K562 (cell line): Measurements from ENCODE around the gene VKORC1. TPM values are rescaled to one million over a fixed set of nuclear protein-coding genes. Genes with fewer than 3 reads are reported as not detected.

Experiments used
- C11orf30 ChIP-seq: fragments of 450-650 bp; IDR thresholded peaks from 2 replicates; pipeline ENCODE4 v1.6.1; 2016; ENCODE audit warnings: low read depth, mild to moderate bottlenecking
- CBFA2T3 ChIP-seq: fragments of 450-650 bp; IDR thresholded peaks from 2 replicates; pipeline ENCODE4 v1.6.1; 2017
- COPS2 ChIP-seq: fragments of 450-650 bp; conservative IDR thresholded peaks from 2 replicates; pipeline ENCODE4 v1.6.1; 2016; ENCODE audit warnings: mild to moderate bottlenecking, moderate library complexity
- CSDE1 ChIP-seq, 2 experiments: fragments of 450-650 bp; IDR thresholded peaks; 2 replicates each; pipeline ENCODE4 v1.6.1; 2016; ENCODE audit warnings: mild to moderate bottlenecking in 1 of 2
- EP300 ChIP-seq: IDR thresholded peaks from 2 replicates; pipeline ENCODE4 v1.6.1; 2012; ENCODE audit warnings: low read length, improper control_type of control experiment
- EP400 ChIP-seq: fragments of 450-650 bp; IDR thresholded peaks from 2 replicates; pipeline ENCODE4 v1.6.1; 2017; ENCODE audit warnings: antibody characterized with exemption, mild to moderate bottlenecking, moderate library complexity
- FOSL1 ChIP-seq: fragments of 200-800 bp; sonication (Bioruptor generic); conservative IDR thresholded peaks from 2 replicates; pipeline ENCODE4 v1.6.1; 2016; ENCODE audit warnings: missing genetic modification characterization, missing compliant biosample characterization
- FOXK2 ChIP-seq, 2 experiments: fragments of 450-650 bp; IDR thresholded peaks in 1 of 2; conservative IDR thresholded peaks in 1 of 2; 2 replicates each; pipeline ENCODE4 v1.6.1; 2016; ENCODE audit warnings: low read depth in 2 of 2, mild to moderate bottlenecking in 1 of 2
- HDGF ChIP-seq: fragments of 450-650 bp; IDR thresholded peaks from 2 replicates; pipeline ENCODE4 v1.6.1; 2016
- HIVEP1 ChIP-seq: fragments of 250-450 bp; sonication (Bioruptor Pico); IDR thresholded peaks from 2 replicates; pipeline ENCODE4 v1.4.0; 2020; ENCODE audit warnings: mild to moderate bottlenecking
- MECOM ChIP-seq: fragments of 250-450 bp; sonication (Bioruptor Pico); IDR thresholded peaks from 2 replicates; pipeline ENCODE4 v1.8.0; 2022; ENCODE audit warnings: inconsistent platforms
- NFE2 ChIP-seq: IDR thresholded peaks from 2 replicates; pipeline ENCODE4 v1.6.1; 2014; ENCODE audit warnings: antibody characterized with exemption, low read depth
- NFIC ChIP-seq: fragments of 450-650 bp; IDR thresholded peaks from 2 replicates; pipeline ENCODE4 v1.6.1; 2017; ENCODE audit warnings: mild to moderate bottlenecking, inconsistent platforms
- NR2C2 ChIP-seq, 2 experiments: fragments of 200-800 bp in 1 of 2; sonication (Bioruptor generic) in 1 of 2; sonication (generic) in 1 of 2; formaldehyde crosslinking in 1 of 2; IDR thresholded peaks; 2 replicates each; pipeline versions ENCODE4 v1.6.1 to v1.8.0; 2016 to 2022; ENCODE audit warnings: mild to moderate bottlenecking in 1 of 2, missing compliant biosample characterization in 1 of 2, missing genetic modification characterization in 1 of 2, missing genetic modification reagents in 1 of 2
- NRF1 ChIP-seq, 2 experiments: fragments of 450-650 bp; IDR thresholded peaks in 1 of 2; conservative IDR thresholded peaks in 1 of 2; 2 replicates each; pipeline ENCODE4 v1.6.1; 2014; ENCODE audit warnings: mild to moderate bottlenecking in 2 of 2
- PHB2 ChIP-seq: fragments of 450-650 bp; IDR thresholded peaks from 2 replicates; pipeline ENCODE4 v1.6.1; 2017; ENCODE audit warnings: low read depth
- POLR2A ChIP-seq: fragments of 450-650 bp; conservative IDR thresholded peaks from 2 replicates; pipeline ENCODE4 v1.6.1; 2016
- POLR2AphosphoS5 ChIP-seq: IDR thresholded peaks from 2 replicates; pipeline ENCODE4 v1.6.1; 2011; ENCODE audit warnings: mild to moderate bottlenecking, low read depth, low read length, moderate library complexity; ENCODE audit not compliant: control insufficient read depth, insufficient read depth
- POLR3A ChIP-seq: IDR thresholded peaks from 2 replicates; pipeline ENCODE4 v1.6.1; 2011; ENCODE audit warnings: borderline replicate concordance, mild to moderate bottlenecking, moderate library complexity; ENCODE audit not compliant: insufficient read length, insufficient read depth; ENCODE audit errors: extremely low read depth
- PURB ChIP-seq: sonication (generic); formaldehyde crosslinking; IDR thresholded peaks from 2 replicates; pipeline ENCODE4 v1.9.0; 2021; ENCODE audit warnings: low read depth, mild to moderate bottlenecking, missing genetic modification reagents
- RBM39 ChIP-seq: fragments of 200-400 bp; formaldehyde crosslinking; optimal IDR thresholded peaks from 2 replicates; pipeline ENCODE3; 2018; ENCODE audit warnings: low read depth, low read length
- SMAD4 ChIP-seq: fragments of 250-450 bp; sonication (Bioruptor Pico); conservative IDR thresholded peaks from 2 replicates; pipeline ENCODE4 v1.8.0; 2021; ENCODE audit warnings: inconsistent platforms, mild to moderate bottlenecking, moderate library complexity
- SMARCB1 ChIP-seq: IDR thresholded peaks from 2 replicates; pipeline ENCODE4 v1.6.1; 2011; ENCODE audit warnings: improper control_type of control experiment, low read depth; ENCODE audit not compliant: insufficient read length
- SOX6 ChIP-seq: fragments of 450-650 bp; IDR thresholded peaks from 2 replicates; pipeline ENCODE4 v1.6.1; 2014; ENCODE audit warnings: mild to moderate bottlenecking
- TBL1XR1 ChIP-seq, 2 experiments: IDR thresholded peaks; 2 replicates each; pipeline ENCODE4 v1.6.1; 2012; ENCODE audit warnings: improper control_type of control experiment in 2 of 2, low read length in 2 of 2, mild to moderate bottlenecking in 1 of 2
- YY1 ChIP-seq, 3 experiments: IDR thresholded peaks; 2 replicates each; pipeline ENCODE4 v1.6.1; 2011; ENCODE audit warnings: low read length in 2 of 3, mild to moderate bottlenecking in 2 of 3, moderate library complexity in 2 of 3, borderline replicate concordance in 1 of 3, control low read depth in 1 of 3, low read depth in 1 of 3; ENCODE audit not compliant: insufficient read depth in 3 of 3, insufficient replicate concordance in 2 of 3, control insufficient read depth in 1 of 3, insufficient read length in 1 of 3; ENCODE audit errors: extremely low read depth in 1 of 3
- ZNF316 ChIP-seq: fragments of 450-650 bp; IDR thresholded peaks from 2 replicates; pipeline ENCODE4 v1.6.1; 2016
- ZNF324 ChIP-seq: fragments of 250-450 bp; sonication (Bioruptor Pico); IDR thresholded peaks from 2 replicates; pipeline ENCODE4 v1.4.0; 2020; ENCODE audit warnings: mild to moderate bottlenecking
- ZNF431 ChIP-seq: sonication (generic); formaldehyde crosslinking; IDR thresholded peaks from 2 replicates; pipeline ENCODE4 v1.8.0; 2022; ENCODE audit warnings: mild to moderate bottlenecking, missing genetic modification reagents
- ZNF707 ChIP-seq: fragments of 250-450 bp; sonication (Bioruptor Pico); conservative IDR thresholded peaks from 2 replicates; pipeline ENCODE4 v1.8.0; 2022; ENCODE audit warnings: inconsistent platforms, mild to moderate bottlenecking, moderate library complexity
- polyA plus RNA-seq, 8 experiments: library from polyadenylated mRNA; depleted of rRNA in 4 of 8; stranded (reverse) in 5 of 8; unstranded in 3 of 8; fragments of >200 nt; fragmentation: Nextera tagmentation in 2 of 8; fragmentation: Illumina TruSeq in 1 of 8; extraction: Ambion mirVana in 2 of 8; extraction: Trizol in 1 of 8; gene quantifications; 2 replicates each; pipeline versions ENCODE4 v1.2.1 to v1.2.3, GENCODE V29; 2011 to 2014; ENCODE audit warnings: inconsistent platforms in 1 of 8, missing spikeins in 1 of 8
- total RNA-seq, 7 experiments: library from RNA; depleted of rRNA in 6 of 7; stranded (reverse); fragments of >200 nt in 6 of 7; fragmentation: Illumina TruSeq in 2 of 7; extraction: Trizol in 2 of 7; gene quantifications; 2 replicates each; pipeline versions ENCODE4 v1.2.1 to v1.2.3, GENCODE V29; 2011 to 2021; ENCODE audit warnings: low replicate concordance in 1 of 7
- TF ChIP-seq, protein P1 (sequence below): sonication (generic); formaldehyde crosslinking; IDR thresholded peaks from 2 replicates; pipeline ENCODE4 v1.8.0; 2022; ENCODE audit warnings: missing genetic modification reagents, mild to moderate bottlenecking, borderline replicate concordance

The VKORC1 gene
- total and polyA plus RNA-seq, 9 of the 15 experiments (the other 6 are each of a cell fraction or from before 2014, with no cell fraction given): 30.0 to 119 (median 62.1) TPM

DNA sequence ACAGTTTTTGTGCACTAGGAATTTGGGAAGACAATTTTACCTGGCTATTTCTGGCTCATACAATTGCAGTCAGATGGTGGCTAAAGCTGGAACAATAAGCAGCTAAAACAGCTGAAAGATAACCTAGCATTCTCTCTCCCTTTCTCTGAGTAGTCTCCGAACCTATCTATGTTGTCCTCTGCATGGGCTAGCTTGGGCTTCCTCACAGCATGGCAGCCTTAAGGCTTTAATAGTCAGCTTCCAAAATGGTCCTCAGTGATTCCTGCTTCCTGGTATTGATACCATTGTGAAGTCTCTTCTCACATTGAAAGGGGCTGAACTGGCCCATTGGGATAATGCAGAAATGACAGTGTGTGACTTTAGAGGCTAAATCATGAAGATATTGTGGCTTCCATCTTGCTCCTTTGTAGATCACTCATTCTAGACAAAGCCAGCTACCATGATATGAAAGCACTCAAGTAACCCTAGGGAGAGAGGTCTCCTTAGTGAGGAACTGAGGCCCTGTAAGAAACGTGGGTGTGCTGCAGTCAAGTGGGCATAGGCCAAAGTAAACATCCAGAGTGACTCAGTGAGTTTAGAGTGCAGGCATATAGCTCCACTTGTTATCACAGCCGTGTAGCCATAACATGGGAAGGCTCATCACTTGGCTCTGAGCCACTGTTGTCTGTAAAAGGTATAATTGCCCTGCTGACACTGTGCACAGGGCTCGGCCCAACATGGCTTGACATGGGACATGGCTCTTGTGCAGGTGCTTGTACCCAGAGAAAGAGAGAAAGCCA is 5.5 kb upstream of the VKORC1 start (continued):
- TF ChIP-seq YY1 (IDR thresholded peaks at IDR 0.05; ENCODE audit: borderline replicate concordance in 1 of 3, control insufficient read depth in 1 of 3, extremely low read depth in 1 of 3, insufficient read depth in 3 of 3, insufficient read length in 1 of 3, insufficient replicate concordance in 2 of 3, low read depth in 1 of 3, low read length in 2 of 3): peak in 1 of 3 experiments; percentile 78
- TF ChIP-seq CSDE1 (IDR thresholded peaks at IDR 0.05): no peak
- TF ChIP-seq NFIC: peak; percentile 95
- TF ChIP-seq ZNF431 (CRISPR knock-in tag): no peak
- TF ChIP-seq CBFA2T3: peak; percentile 44
- no peak for TF ChIP-seq HIVEP1
- no peak for TF ChIP-seq POLR2AphosphoS5
- no peak for TF ChIP-seq SMARCB1
- TF ChIP-seq NRF1 (conservative IDR thresholded peaks at IDR 0.05 in 1 of 2, IDR thresholded peaks at IDR 0.05 in 1 of 2): no peak
- 0 out of 2 replicates have a peak, but pooled peaks have one; percentile 17 for TF ChIP-seq FOSL1
- TF ChIP-seq SMAD4 (CRISPR knock-in tag): peak; percentile 70
- TF ChIP-seq PURB (CRISPR knock-in tag): no peak
- TF ChIP-seq, protein P1, sequence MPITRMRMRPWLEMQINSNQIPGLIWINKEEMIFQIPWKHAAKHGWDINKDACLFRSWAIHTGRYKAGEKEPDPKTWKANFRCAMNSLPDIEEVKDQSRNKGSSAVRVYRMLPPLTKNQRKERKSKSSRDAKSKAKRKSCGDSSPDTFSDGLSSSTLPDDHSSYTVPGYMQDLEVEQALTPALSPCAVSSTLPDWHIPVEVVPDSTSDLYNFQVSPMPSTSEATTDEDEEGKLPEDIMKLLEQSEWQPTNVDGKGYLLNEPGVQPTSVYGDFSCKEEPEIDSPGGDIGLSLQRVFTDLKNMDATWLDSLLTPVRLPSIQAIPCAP: no peak
- peak; percentile 76; the same call in 1 of the 2 replicates for TF ChIP-seq MECOM
- TF ChIP-seq POLR3A: no peak
- peak; percentile 56 for TF ChIP-seq SOX6
- TF ChIP-seq ZNF707 (CRISPR knock-in tag): no peak
- 0 out of 4 replicates have a peak, but pooled peaks of 1 of the 2 experiments have one; percentile 24 for TF ChIP-seq TBL1XR1 (IDR thresholded peaks at IDR 0.05; ENCODE audit: low read length in 2 of 2)
- TF ChIP-seq COPS2: no peak
- no peak for TF ChIP-seq POLR2A
- TF ChIP-seq NR2C2 (CRISPR knock-in tag; IDR thresholded peaks at IDR 0.05): no peak
- TF ChIP-seq NR2C2 (tag; IDR thresholded peaks at IDR 0.05): no peak
- no peak for TF ChIP-seq EP300
- TF ChIP-seq NFE2: peak; percentile 57; the same call in 1 of the 2 replicates
- TF ChIP-seq ZNF316: peak; percentile 28; the same call in 1 of the 2 replicates
- no peak for TF ChIP-seq ZNF324 (CRISPR knock-in tag)
- TF ChIP-seq HDGF: no peak
- TF ChIP-seq PHB2: no peak
- TF ChIP-seq FOXK2 (conservative IDR thresholded peaks at IDR 0.05 in 1 of 2, IDR thresholded peaks at IDR 0.05 in 1 of 2; ENCODE audit: low read depth in 2 of 2): peak; percentile 21 to 55; a peak in 2 of 4 replicates
- peak; percentile 14; the same call in 1 of the 2 replicates for TF ChIP-seq EP400
- peak; percentile 42; the same call in 1 of the 2 replicates for TF ChIP-seq C11orf30
- no peak for TF ChIP-seq RBM39
